HG03432 (cell line): ENCODE results near the gene ITGA6.

Source experiments
- ATAC-seq: cut with Tn5 transposase; IDR thresholded peaks from one replicate; pipeline ENCODE4 v1.9.1; 2021; ENCODE audit warnings: mild to moderate bottlenecking, moderate library complexity; ENCODE audit not compliant: unreplicated experiment

ITGA6 gene

GRCh38 chr2:172427256-172427989, at the start of gene ITGA6:
Gene ITGA6 (plus strand): TSS chr2:172427586.
- no peak for ATAC-seq

GRCh38 chr2:172380436-172381274, 46.7 kb upstream of the ITGA6 start:
- ATAC-seq: no peak

DNA sequence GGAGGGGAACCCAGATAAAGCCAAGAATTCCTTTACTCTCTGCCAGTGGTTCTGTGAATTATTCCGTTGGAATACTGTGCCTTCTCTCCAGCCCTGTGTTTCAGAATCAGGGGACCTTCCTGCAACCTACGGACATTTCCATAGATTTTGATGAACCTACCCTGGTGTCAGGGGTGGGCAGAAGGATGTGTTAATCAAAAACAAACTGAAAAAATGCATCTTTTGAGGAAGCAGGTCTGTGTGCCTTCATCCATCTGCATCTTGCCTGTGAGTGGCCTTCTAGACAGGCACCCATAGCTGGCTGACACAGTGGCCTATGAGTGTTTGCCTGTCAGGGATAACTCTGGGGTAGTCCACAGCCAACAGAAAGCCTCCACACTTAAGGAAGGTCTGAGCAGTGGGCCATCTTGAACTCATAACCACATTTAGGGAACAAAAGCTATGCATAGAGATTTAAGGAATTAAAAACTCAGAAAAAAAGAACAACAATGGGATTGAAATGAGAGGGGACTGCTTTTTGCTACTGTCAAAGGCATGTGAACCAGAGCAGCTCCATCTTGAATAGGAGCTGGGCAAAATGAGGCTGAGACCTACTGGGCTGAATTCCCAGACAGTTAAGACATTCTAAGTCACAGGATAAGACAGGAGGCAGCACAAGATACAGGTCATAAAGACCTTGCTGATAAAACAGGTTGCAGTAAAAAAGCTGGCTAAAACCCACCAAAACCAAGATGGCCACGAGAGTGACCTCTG, 45.9 kb upstream of the ITGA6 start:
- no peak for ATAC-seq

GRCh38 chr2:172387361-172387760, 40.0 kb upstream of the ITGA6 start:
- ATAC-seq: no peak

GRCh38 chr2:172389685-172390339, 37.6 kb upstream of the ITGA6 start:
- ATAC-seq: no peak

- no peak for ATAC-seq
Observed at GRCh38 chr2:172394002-172394401, 33.4 kb upstream of the ITGA6 start.

GRCh38 chr2:172395503-172395902, 31.9 kb upstream of the ITGA6 start:
- no peak for ATAC-seq

GRCh38 chr2:172397148-172397834, 30.1 kb upstream of the ITGA6 start:
- no peak for ATAC-seq

DNA sequence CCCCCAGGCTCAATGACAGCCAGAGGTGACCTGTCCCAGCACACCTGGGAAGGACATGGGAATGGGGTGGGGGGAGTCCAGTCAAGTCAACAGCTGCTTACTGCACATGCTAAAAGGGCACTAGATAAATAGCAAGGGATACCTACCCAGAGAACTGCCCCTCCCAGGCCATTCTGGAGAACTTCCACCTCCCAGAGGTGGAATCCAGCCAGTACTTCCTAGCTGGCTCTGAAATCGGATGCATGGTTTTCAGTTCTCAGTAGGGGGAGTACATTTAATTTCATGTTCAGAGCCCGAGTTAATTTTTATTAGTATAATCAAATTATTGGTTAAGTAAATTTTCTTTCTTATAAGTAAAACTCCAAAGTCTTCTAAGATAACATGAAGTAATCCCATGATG, 28.9 kb upstream of the ITGA6 start:
- ATAC-seq: no peak

- ATAC-seq: no peak
Observed at GRCh38 chr2:172399765-172400164, 27.6 kb upstream of the ITGA6 start.

GRCh38 chr2:172402198-172402597, 25.2 kb upstream of the ITGA6 start:
- ATAC-seq: no peak

DNA sequence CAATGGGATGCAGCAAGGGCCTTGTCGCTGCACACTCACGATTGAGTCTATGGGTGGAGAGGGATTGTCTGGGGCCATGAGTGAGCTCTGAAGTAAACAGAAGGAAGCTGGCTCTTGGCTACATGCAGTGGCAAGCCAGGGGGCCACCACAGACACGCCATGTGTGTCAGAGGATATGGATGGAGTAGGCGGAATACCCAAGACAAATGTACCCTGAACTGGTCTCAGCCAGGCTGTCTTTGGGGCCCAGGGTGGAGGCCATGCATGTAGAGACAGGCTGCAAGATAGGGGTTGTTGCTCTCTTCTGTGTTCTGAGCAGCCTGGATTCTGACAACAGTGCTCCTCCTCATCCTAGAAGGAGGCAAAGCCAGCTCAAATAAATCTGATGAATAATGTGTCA, 24.0 kb upstream of the ITGA6 start:
- ATAC-seq: no peak

- no peak for ATAC-seq
Observed at GRCh38 chr2:172403881-172404468, 23.4 kb upstream of the ITGA6 start.

GRCh38 chr2:172404824-172405223, 22.6 kb upstream of the ITGA6 start:
- ATAC-seq: no peak

- ATAC-seq: no peak
Observed at GRCh38 chr2:172405673-172406072, 21.7 kb upstream of the ITGA6 start.

GRCh38 chr2:172408143-172408766, 19.1 kb upstream of the ITGA6 start:
- ATAC-seq: no peak

DNA sequence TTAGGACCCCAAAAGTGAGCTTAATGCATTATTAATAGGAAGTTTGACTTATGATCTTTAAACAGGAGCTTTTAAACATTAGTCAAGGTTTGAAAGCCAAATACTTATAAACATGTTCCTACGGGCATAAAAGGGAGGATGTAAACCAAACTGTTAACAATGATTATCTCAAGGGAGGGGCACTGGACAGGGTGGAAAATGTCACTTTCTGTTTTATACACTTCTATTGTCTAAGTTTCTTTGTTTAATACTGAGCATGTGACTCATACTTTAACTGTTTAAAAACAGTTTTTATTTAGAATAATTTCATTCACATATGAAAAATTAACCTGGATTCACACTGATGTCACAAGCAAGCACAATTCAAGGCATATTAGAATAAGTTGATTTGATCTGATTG, 18.3 kb upstream of the ITGA6 start:
- ATAC-seq: no peak

GRCh38 chr2:172412984-172413492, 14.3 kb upstream of the ITGA6 start:
- ATAC-seq: no peak

DNA sequence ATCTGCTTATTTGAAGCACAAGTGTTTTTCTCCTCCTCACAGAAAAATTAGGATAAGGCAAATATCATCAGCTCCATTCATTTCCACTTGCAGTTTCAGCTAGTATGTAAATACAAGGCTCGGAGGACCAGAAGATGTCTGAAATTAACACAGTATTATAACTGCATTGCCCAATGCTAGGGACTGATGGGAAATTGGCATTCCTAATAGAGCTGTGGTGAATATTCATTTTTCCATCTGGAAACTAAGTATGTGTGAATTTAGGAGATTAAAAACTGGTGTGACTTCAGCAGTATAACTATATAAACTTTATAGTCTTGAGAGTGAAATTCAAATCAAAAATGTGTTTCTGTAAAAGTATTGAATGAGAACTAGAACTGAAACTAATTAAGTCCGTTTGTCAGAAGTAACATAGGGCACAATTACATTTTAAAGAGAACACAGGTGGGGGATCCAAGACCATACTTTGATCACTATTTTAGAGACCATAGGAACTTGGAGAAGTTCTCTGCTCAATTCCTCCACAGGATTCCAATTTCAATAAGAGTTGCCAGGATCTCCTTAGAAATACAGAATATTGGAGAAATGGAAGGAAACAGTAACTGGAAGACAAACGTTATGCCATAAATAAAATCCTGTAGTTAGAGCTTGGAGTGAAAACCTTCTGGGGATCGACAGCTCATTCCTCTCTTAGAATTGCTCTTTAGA, 12.1 kb upstream of the ITGA6 start:
- no peak for ATAC-seq
